Urothelium cell line (cell line): ENCODE measurements around the gene ACAD8.
"Not testable (repeated sequence)": the region's sequence is repeated elsewhere in the genome, so short reads cannot be mapped to it uniquely, and the experiment has no call there.

ENCODE experiments used
- DNase-seq: peaks from one replicate; pipeline ENCODE4 v3.0.0; 2011; ENCODE audit warnings: low spot score, mixed read lengths
- FAIRE-seq: peaks from 2 replicates; lab custom pipeline; 2011; peaks lifted over from hg19 to GRCh38; lab: Jason Lieb, UNC

ACAD8 gene

DNA sequence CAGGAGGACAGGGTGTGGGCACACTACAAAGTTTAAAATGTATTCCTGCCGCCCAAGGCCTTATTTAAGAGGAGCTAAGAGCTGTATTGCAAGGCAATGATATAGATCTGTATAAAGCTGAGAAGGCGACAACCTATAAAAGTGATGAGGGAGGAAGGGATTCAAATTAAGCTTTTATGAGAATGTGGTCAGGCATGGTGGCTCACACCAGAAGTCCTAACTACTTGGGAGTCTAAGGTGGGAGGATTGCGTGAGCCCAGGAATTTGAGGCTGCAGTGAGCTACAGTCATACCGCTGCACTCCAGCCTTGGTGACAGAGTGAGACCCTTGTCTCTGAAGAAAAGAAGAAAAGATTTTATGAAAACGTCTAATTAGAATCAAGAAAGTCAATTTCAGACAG is 13.1 kb downstream of the ACAD8 start:
- FAIRE-seq (no peak), DNase-seq (no peak)

DNA sequence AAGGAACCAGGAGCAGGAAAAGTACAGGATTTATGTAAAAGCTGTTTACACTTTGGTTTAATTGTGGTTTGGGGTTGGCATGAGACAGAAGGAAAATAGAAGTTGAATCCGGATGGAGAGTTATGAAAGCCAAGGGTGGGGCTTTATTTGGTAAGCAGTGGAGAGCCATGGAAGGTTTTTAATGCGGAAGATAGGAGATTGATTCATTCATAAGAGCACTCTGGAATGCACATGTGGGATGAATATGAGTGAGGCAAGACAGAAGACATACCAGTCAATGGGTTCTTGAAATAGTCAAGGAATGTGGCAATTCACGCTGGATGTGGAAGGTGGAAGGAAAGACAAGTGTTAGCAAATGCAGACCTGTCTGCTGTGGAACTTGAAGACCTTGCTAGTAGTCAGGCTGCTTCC is 13.5 kb downstream of the ACAD8 start:
- DNase-seq (peak; percentile 25), FAIRE-seq (no peak)

DNA sequence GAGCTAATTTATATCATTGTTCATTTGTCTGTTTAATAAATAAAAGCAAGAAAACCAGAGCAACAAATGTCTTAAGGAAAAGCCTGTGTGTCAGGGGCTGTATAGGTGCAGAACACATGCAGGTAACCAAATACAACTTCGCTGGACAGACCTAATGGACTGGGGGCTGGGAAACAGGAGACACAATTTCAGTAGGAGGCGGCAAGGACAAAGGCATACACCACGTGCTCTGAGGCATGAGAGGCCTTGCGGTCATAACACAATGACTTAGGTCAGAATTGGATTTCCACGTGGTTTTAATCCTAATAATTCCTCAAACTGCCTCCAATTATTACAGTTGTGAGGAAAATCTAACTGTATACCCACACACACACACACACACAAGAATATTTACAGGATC is 14.1 kb downstream of the ACAD8 start:
- no peak for DNase-seq
- FAIRE-seq = no peak

DNA sequence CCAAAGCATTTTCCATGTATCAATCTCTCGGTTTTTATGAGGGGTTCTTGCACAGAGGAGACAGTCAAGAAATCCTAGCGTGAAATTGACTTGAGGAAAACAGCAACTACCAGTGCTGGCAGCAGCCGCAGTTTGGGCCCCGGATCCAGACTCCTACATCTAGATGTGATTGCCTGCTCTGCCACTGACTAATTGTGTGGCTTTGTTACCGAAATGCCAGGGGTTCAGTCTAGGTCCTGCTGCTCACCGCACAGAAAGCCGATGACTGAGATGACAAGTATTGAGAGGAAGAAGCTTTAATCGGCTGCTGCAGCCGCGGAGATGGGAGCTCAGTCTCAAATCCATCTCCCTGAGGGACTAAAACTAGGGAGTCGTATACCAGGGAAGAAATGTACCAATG is 14.6 kb downstream of the ACAD8 start:
- FAIRE-seq (no peak), DNase-seq (no peak)

DNA sequence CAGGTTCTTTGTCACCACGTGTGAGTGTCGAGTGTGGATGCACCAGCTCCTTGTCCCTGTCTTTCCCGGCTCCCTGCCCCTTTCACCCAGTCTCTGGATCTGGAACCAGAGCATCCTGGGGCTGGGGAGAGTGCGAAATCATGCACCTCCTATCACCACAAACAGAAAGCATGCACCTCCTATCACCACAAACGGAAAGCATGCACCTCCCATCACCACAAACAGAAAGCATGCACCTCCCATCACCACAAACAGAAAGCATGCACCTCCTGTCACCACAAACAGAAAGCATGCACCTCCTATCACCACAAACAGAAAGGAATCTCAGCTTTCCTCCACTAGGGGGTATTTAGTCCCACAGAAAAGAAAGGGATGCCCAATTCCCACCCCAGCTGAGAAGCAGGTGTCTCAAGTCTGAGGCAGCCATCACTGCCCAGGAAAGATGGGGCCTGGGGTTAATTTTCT is 16.9 kb downstream of the ACAD8 start:
- FAIRE-seq (no peak), DNase-seq (peak; percentile 21)

DNA sequence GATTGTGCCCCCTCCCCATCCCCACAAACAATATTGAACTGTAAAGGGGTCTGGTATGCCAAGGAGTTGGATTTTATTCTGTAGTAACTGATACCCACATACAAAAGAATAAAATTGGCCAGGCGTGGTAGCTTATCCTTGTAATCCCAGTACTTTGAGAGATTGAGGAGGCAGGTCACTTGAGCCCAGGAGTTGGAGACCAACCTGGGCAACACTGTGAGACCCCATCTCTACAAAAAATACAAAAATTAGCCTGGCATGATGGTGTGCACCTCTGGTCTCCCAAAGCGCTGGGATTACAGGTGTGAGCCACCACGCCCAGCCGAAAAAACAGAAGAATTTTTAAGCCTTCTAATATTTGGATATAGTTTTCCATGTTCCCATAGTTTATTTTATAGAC is 18.6 kb downstream of the ACAD8 start:
- DNase-seq (no peak), FAIRE-seq (no peak)

DNA sequence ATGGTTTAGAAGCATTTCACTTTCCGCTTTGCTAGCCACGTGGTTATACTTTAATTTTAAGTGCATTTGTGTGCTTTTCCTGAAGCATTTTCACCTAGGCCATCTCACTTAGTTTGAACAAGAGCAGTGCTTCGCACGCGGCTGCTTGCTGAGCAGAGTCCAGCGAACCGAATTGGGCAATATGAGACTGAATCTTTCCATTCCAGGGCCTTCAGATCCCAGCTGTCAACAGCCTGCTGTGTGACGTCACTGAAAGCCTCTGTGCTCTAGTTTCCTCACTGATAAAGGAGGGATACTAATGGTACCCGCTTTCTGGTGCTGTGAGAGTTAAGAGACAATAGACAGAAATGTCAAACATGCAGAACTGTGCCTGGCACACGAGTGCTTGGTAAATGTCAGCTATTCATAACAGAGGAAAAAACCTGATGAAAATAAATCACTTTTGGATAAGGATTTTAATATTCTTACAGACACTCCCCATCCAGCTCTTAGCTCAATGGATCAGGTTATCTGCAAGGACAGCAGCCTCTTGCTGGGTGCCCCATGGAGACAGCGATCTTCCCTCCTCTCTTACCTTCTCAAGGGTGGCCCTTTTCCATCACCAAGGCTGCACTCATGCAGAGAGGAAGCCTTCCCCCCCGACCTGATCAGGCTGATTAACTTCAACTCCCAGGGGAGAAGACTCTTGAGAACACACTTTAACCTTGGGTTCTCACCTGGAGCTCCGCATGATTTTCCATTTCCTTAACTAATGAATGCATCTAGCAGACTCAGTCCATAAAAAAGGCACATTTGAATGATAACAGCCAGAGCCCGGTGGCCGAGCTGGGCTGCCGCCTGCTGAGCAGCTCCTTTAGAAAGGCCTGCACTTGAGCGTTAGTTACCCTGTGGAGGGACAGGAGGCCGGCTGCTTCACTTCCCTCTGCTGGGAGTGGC is 19.3 kb downstream of the ACAD8 start:
- no peak for FAIRE-seq
- DNase-seq = no peak

DNA sequence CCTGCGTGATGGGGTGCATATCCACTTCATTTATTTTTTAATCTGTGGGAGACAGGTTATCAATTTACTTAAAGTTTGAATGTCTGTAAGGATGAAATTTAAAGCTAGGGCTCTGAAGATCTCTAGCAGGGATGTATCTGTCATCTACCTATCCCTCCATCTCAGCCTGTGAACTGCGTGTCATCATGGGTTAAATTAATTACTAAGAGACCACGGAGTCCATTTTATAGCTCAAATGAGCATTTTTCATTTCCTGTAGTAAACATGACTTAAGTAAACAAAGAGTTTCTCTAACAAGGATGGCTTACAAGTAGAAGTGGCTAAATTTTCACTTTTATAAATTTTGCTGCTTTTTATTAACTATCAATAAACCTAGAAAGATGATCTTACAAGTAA is 19.9 kb downstream of the ACAD8 start:
- no peak for DNase-seq
- FAIRE-seq = no peak

DNA sequence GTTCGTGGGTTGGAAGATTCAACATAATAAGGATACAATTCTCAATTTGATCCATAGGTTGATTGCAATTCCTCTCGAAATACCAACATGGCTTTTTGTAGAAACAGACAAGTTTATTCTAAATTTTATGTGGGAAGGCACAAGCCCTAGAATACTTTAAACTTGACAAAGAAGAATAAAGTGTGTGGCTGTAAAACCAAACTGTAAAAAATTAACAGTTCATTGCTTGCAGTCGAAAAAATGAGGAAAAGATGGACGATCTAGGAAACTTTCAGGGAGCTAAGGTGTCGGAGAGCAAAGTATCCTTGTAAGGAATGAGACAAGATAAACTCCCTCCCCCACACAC is 21.8 kb downstream of the ACAD8 start:
- no peak for FAIRE-seq
- DNase-seq = no peak

DNA sequence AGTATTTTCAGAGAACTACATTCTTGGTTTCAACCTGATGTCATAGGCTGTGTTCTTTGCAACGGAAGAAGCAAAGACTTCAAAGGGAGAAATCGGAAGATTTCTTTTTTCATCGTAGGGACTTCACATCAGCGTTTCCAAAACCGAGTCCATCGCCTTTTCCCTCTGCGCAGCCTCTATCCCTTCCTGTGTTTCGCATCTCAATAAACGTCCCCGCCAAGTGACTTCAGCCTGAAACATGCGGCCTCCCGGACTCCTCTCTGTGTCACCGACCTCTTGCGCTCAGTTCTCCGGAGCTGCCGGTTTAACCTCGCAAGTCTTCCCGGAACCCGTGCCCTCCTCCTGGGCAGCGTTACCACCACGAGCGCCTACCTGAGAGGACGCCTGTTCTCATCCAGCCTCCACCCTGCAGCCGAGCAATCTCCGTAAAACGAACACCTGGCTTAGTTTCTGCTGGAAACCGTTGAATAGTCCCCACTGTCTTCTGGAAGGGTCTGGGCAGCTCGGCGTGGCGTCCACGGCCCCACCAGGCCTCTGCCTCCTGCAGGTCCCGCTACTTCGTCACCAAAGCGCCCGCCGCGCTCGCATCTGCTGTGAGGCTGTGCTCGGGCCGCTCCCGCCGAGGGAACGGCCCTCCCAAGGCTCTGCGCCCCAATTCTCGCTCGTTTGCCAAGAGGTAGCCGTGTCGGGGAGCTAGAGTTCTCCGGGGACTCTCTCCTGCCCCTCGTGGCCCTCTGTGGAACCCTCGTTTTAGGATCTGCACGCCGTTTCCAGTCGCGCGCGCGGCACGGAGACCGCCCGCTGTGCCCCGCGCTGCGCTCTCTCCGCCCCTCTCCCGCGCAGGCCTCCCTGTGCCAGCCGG is 22.4 kb downstream of the ACAD8 start, which contains the start of gene GLB1L3:
GLB1L3 (plus strand) TSS at position 846 of the 862 bp plus-strand sequence. CDS start 362 bp downstream, outside the sequence.
- DNase-seq (no peak), FAIRE-seq (no peak)

DNA sequence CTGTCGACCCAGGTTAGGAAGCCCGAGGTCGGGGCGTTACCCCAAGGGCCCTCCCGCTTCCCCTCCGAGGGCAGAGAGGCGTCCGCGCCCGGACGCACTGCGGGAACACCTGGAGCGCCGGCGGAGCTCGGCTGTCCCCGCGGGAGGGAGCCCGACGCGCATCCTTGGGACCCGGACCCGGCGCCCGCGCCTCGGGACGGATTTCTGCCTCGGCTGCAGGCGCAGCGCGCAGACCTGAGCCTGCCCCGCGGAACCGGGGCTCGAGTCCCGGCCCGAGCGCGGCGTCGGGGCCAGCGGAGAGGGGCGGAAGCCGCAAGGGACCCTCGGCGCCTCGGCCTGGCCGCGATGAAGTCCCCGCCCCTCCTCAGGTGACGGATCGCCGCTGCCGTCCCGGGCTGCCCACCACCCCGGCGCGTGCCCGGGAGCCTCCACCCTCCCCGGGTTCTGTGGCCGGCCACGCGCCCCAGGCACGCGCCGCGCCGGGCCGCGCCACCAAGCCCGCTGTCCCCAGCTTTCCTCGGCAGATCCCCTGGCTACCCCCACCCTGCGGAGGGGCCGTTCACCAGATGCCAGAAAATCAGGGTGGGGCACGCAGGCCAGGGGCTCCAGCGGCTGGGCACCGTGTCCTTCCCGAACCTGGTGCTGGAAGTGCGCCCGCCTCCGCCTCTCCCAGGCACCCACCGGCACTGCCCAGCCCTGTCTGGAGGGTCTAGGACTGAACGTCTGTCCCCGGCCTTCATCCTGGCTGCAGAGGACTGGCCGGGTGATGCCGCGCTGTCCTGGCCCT is 23.2 kb downstream of the ACAD8 start:
- FAIRE-seq (no peak), DNase-seq (no peak)

DNA sequence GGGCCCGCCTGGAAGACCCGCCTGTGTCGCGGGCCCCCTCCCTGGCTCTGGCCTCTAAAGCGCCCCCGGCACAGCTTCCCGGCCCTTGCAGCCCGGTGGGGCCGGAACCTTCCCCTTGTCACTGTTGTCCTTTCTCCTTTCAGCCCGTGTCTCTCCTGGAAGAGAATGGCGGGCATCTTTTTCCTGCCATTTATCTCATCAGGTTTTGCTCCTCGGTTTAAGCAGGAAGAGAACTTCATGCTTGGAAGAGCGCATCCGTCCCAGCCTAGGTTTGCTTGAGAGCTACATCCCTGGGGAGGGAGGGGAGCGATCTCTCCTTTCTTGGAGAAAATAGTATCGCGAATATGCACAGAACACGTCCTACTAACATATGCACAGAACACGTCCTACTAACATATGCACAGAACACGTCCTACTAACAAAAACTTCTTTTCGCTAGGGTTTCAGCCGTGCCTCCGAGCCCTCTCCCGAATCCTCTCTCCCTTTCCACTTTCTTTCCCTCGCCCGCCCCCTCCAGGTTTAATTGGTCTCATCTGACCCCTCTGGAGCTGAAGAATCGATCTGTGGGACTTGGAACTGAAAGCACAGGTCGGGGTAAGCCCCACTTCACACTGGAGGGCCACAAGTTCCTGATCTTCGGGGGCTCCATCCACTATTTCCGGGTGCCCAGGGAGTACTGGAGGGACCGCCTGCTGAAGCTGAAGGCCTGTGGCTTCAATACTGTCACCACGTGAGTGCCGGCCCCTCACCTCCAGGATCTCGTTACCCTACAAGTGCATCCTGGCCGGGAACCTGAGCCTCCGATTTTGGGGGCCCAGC is 24.0 kb downstream of the ACAD8 start:
- no peak for FAIRE-seq
- no peak for DNase-seq

DNA sequence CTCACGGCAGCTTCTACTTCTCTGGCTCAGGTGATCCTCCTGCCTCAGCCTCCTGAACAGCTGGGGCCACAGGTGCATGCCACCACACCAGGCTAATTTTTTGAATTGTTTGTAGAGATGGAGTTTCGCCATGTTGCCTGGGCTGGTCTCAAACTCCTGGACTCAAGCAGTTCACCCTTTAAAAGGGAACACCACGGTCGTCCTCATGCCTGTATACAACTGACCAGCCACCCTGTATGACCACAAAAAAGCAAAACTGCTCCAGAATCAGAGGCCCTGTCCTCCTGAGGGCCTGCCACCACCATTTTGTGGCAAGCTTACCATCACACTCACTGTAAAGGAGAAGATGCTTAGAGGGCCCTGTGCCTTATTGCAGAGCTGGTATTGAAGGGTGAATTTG is 25.0 kb downstream of the ACAD8 start:
- FAIRE-seq (no peak), DNase-seq (no peak)

DNA sequence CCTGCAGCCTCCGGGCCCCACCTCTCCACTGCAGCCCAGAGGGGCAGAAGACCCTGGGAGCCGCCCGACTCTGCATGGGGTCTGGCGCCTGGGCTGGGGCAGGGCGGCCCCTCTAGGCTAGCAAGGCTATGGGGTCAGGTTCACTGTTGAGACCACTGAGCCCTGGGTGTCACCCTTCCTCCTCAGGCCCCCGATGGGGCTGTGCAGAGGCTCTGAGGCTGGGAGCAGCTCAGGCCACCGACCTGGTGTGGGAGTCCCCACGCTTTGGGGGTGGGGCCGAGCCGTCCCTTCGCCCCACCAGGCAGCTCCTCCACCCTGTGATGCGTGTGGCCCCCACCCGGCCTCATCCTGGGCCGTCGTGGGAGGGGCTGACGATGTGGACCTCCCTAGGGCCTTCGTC is 28.3 kb downstream of the ACAD8 start:
- not testable (repeated sequence) for DNase-seq, FAIRE-seq

DNA sequence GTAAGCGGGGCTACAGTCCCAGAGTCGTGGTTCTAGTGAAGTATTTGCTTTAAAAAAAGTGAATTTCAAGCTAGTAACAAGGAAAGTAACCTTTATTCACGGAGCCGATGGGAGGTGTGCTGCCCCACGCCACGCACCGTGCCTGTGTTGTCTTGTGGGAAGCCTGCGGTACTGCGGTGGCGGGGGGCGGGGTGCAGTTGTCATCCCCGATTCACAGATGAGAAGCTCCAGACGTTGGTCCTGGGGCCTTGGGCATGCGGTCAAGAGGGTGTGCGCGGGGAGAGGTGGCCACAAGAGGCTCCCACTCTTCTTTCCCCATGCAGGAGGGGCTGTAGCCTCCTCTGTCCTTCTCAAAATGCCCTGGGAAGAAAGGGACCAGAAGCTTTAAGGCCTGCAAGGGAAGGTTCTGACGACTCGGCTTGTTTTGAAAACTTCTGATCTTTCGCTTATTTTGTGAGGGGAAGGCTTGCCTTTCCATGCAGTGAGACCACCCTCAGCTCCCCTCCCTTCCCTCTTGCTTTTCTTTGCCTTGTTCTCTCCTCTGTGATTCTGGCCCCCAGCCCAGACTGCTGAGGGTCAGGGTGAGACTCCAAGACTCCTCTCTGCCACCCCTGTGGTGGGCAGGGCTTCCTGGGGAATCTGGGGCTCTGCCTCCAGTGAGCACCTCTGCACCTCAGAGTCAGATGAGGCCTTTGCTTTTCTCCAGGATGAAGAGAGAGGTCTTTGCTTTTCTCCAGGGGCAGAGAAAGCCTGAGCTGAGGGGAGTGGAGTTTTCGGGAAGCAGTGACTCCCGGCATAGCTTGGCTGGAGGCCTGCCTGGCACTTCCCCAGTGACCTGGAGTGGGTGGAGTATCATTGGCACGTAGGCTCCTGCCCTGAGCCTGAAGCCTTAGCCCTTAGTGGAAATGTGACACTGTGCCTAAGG is 29.0 kb downstream of the ACAD8 start:
- DNase-seq (no peak), FAIRE-seq (no peak)

DNA sequence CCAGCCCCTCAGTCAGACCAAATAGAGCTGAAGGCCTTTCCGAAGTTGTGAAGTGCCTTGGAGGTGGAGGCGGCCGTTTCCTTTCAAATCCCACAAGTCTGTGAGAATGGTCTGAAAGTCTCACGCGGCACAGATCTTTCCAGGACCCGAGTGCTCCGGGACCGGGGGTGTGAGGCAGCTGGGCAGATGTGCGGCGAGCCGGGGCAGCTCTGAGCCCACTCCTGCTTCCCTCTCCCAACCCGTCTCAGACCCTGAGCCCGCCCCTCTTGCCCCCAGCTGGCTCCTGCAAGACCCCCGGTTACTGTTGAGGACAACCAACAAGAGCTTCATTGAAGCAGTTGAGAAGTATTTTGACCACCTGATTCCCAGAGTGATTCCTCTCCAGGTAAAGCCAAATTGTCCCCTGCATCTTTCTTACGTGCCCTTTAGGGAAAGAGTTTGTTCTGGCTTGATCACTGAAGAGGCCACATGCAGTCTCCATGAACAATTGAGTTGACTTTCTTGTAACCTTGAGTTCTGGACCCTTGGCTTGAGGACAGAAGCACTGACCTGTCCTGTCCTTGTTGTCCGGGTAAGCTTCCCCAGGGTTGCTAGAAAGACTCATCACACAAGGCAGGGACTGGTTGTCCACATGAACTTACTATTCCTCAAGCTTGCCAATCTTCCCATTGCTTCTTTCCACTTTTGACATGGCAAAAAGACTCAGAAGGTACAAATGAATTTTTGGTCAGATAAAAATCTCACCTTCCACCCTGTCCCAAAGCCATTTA is 30.3 kb downstream of the ACAD8 start:
- FAIRE-seq (no peak), DNase-seq (no peak)

DNA sequence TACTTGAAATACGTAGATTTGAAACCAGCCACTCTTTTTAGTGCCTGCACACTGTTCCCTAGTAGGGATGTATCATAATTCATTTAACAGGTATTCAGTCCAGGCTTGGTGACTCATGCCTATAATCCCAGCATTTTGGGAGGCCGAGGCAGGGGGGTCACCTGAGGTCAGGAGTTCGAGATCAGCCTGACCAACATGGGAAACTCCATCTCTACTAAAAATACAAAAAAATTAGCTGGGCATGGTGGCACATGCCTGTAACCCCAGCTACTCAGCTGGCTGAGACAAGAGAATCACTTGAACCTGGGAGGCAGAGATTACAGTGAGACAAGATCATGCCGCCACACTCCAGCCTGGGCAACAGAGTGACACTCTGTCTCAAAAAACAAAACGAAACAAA is 31.0 kb downstream of the ACAD8 start:
- not testable (repeated sequence) for DNase-seq, FAIRE-seq

DNA sequence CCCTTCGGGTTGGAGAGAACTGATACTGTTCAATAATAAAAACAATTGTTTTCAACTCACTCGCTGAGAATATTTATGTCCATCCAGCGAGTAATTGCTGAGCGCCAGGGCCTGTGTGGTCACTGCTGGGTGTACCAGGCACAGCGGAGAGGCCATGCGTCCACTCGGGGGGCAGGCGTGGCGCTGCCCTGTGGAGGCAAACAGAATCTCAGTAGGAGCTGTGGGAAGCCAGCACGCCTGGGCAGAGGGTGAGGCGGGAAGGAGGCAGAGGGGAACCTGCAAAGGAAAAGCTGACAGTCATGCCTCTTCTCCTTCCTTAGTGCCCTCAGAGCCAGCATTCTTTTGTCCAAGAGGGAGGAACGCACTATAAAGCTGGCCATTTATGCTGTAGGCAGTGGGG is 34.2 kb downstream of the ACAD8 start:
- no peak for FAIRE-seq
- no peak for DNase-seq
